Stimulated activated naive B cell treated with anti-CD40 and anti-IgM and Interleukin-4, amounts not matched to agents 10 μg/mL and 1 μg/mL and 100 μg/mL, for 72 hours (primary cell): ENCODE results near the gene LIN7A.

Source experiments
- ATAC-seq, 2 donors: fragments of 150-1000 bp; cut with Tn5 transposase; replicated peaks; 2 replicates each; pipeline ENCODE4 v1.10.0; 2021; ENCODE audit warnings: moderate library complexity in 1 of 2
- DNase-seq: peaks from one replicate; pipeline ENCODE4 v3.0.0; 2021
- H3K27ac Mint-ChIP-seq: one replicate; pipeline ENCODE4 v1.8.0; 2022; ENCODE audit warnings: mild to moderate bottlenecking, mixed read lengths
- H3K27me3 Mint-ChIP-seq, 2 donors: one replicate each; pipeline ENCODE4 v1.8.0; 2022; ENCODE audit warnings: mixed read lengths in 2 of 2
- H3K36me3 Mint-ChIP-seq, 2 donors: one replicate each; pipeline ENCODE4 v1.8.0; 2022; ENCODE audit warnings: mixed read lengths in 2 of 2, mild to moderate bottlenecking in 1 of 2
- H3K4me1 Mint-ChIP-seq, 2 donors: one replicate each; pipeline ENCODE4 v1.8.0; 2022; ENCODE audit warnings: mixed read lengths in 2 of 2, mild to moderate bottlenecking in 1 of 2
- H3K4me3 Mint-ChIP-seq, 2 donors: one replicate each; pipeline ENCODE4 v1.8.0; 2022; ENCODE audit warnings: mild to moderate bottlenecking in 2 of 2, mixed read lengths in 2 of 2, moderate library complexity in 1 of 2
- H3K9me3 Mint-ChIP-seq, 2 donors: one replicate each; pipeline ENCODE4 v1.8.0; 2022; ENCODE audit warnings: mixed read lengths in 2 of 2, mild to moderate bottlenecking in 1 of 2

The LIN7A gene

GRCh38 chr12:80939231-80939950 is 1.7 kb upstream of the LIN7A start:
- H3K27ac Mint-ChIP-seq = no peak overlapping the region
- ATAC-seq = no peak
- peaks cover 21 to 29% of the 10 kb centered on the region in 2 donors for H3K27me3 Mint-ChIP-seq
- peaks cover 0 to 2% of the 10 kb centered on the region in 2 donors for H3K9me3 Mint-ChIP-seq
- no peak overlapping the region for H3K4me3 Mint-ChIP-seq
- H3K36me3 Mint-ChIP-seq = peaks cover 0 to 2% of the 10 kb centered on the region in 2 donors
- H3K4me1 Mint-ChIP-seq = peaks cover 3 to 8% of the 10 kb centered on the region in 2 donors
- DNase-seq = no peak

- Mint-ChIP-seq H3K9me3 (peaks cover 0 to 2% of the 10 kb centered on the region in 2 donors), H3K36me3 (peaks cover 0 to 2% of the 10 kb centered on the region in 2 donors), H3K4me3 (no peak overlapping the region), H3K4me1 (peaks cover 3 to 8% of the 10 kb centered on the region in 2 donors), H3K27me3 (peaks cover 21 to 33% of the 10 kb centered on the region in 2 donors), H3K27ac (no peak overlapping the region)
- DNase-seq (no peak), ATAC-seq (no peak)
Observed at GRCh38 chr12:80938397-80938796, 663 bp upstream of the LIN7A start.

GRCh38 chr12:80936642-80937390 is 918 bp downstream of the LIN7A start:
- peaks cover 21 to 34% of the 10 kb centered on the region in 2 donors for H3K27me3 Mint-ChIP-seq
- H3K4me3 Mint-ChIP-seq = peak overlapping the region; percentile 21 to 28
- peak overlapping the region; percentile 20 for H3K27ac Mint-ChIP-seq
- ATAC-seq = peak in 1 of 2 donors; percentile 42
- H3K9me3 Mint-ChIP-seq = peaks cover 0 to 2% of the 10 kb centered on the region in 2 donors
- H3K4me1 Mint-ChIP-seq = peaks cover 3 to 8% of the 10 kb centered on the region in 2 donors
- no peak for DNase-seq
- H3K36me3 Mint-ChIP-seq = peaks cover 0 to 2% of the 10 kb centered on the region in 2 donors

GRCh38 chr12:80936353-80936641 is 1.4 kb downstream of the LIN7A start:
- H3K4me1 Mint-ChIP-seq = peaks cover 3 to 8% of the 10 kb centered on the region in 2 donors

GRCh38 chr12:80935111-80935510 is 2.6 kb downstream of the LIN7A start:
- ATAC-seq (no peak), DNase-seq (no peak)
- Mint-ChIP-seq H3K9me3 (peaks cover 0 to 2% of the 10 kb centered on the region in 2 donors), H3K27ac (no peak overlapping the region), H3K4me1 (peaks cover 3 to 8% of the 10 kb centered on the region in 2 donors), H3K4me3 (no peak overlapping the region), H3K36me3 (peaks cover 0 to 2% of the 10 kb centered on the region in 2 donors), H3K27me3 (peaks cover 21 to 34% of the 10 kb centered on the region in 2 donors)

More at GRCh38 chr12:80936353-80936641, 1.4 kb downstream of the LIN7A start:
- peak overlapping the region; percentile 21 to 28 for H3K4me3 Mint-ChIP-seq
- H3K36me3 Mint-ChIP-seq = peaks cover 0 to 2% of the 10 kb centered on the region in 2 donors
- no peak for DNase-seq
- peak overlapping the region; percentile 20 for H3K27ac Mint-ChIP-seq
- ATAC-seq = peak in 1 of 2 donors; percentile 5
- peaks cover 21 to 34% of the 10 kb centered on the region in 2 donors for H3K27me3 Mint-ChIP-seq
- peaks cover 0 to 2% of the 10 kb centered on the region in 2 donors for H3K9me3 Mint-ChIP-seq

GRCh38 chr12:80925983-80926382 is 11.8 kb downstream of the LIN7A start:
- Mint-ChIP-seq H3K27ac (no peak overlapping the region), H3K4me1 (no peaks in the 10 kb centered on the region), H3K36me3 (no peaks in the 10 kb centered on the region), H3K9me3 (no peaks in the 10 kb centered on the region), H3K27me3 (no peaks in the 10 kb centered on the region), H3K4me3 (no peak overlapping the region)
- no peak for ATAC-seq
- DNase-seq = no peak

- Mint-ChIP-seq H3K4me1 (no peaks in the 10 kb centered on the region), H3K27ac (no peak overlapping the region), H3K36me3 (no peaks in the 10 kb centered on the region), H3K27me3 (no peaks in the 10 kb centered on the region), H3K9me3 (no peaks in the 10 kb centered on the region), H3K4me3 (no peak overlapping the region)
- ATAC-seq (no peak), DNase-seq (no peak)
Observed at GRCh38 chr12:80925237-80925636, 12.5 kb downstream of the LIN7A start.

- no peak for DNase-seq
- no peaks in the 10 kb centered on the region for H3K4me1 Mint-ChIP-seq
- ATAC-seq = no peak
- no peak overlapping the region for H3K27ac Mint-ChIP-seq
- no peak overlapping the region for H3K4me3 Mint-ChIP-seq
- no peaks in the 10 kb centered on the region for H3K27me3 Mint-ChIP-seq
- no peaks in the 10 kb centered on the region for H3K36me3 Mint-ChIP-seq
- no peaks in the 10 kb centered on the region for H3K9me3 Mint-ChIP-seq
Observed at GRCh38 chr12:80924437-80924836, 13.3 kb downstream of the LIN7A start.

GRCh38 chr12:80920006-80920405 is 17.7 kb downstream of the LIN7A start:
- no peak for ATAC-seq
- no peaks in the 10 kb centered on the region for H3K27me3 Mint-ChIP-seq
- no peaks in the 10 kb centered on the region for H3K36me3 Mint-ChIP-seq
- H3K27ac Mint-ChIP-seq = no peak overlapping the region
- H3K4me3 Mint-ChIP-seq = no peak overlapping the region
- no peaks in the 10 kb centered on the region for H3K4me1 Mint-ChIP-seq
- DNase-seq = no peak
- peaks cover 0 to 4% of the 10 kb centered on the region in 2 donors for H3K9me3 Mint-ChIP-seq

- no peaks in the 10 kb centered on the region for H3K27me3 Mint-ChIP-seq
- no peaks in the 10 kb centered on the region for H3K4me1 Mint-ChIP-seq
- peaks cover 3 to 6% of the 10 kb centered on the region in 2 donors for H3K9me3 Mint-ChIP-seq
Observed at GRCh38 chr12:80917651-80918050, 20.1 kb downstream of the LIN7A start.

GRCh38 chr12:80912901-80913770 is 24.6 kb downstream of the LIN7A start:
- Mint-ChIP-seq H3K27me3 (no peaks in the 10 kb centered on the region), H3K36me3 (no peaks in the 10 kb centered on the region)
- ATAC-seq = no peak

More at GRCh38 chr12:80917651-80918050, 20.1 kb downstream of the LIN7A start:
- H3K36me3 Mint-ChIP-seq = no peaks in the 10 kb centered on the region
- no peak overlapping the region for H3K4me3 Mint-ChIP-seq
- DNase-seq = no peak
- no peak for ATAC-seq
- H3K27ac Mint-ChIP-seq = no peak overlapping the region

GRCh38 chr12:80909370-80909769 is 28.4 kb downstream of the LIN7A start:
- Mint-ChIP-seq H3K27me3 (no peaks in the 10 kb centered on the region), H3K4me3 (no peak overlapping the region), H3K9me3 (peaks cover 3 to 4% of the 10 kb centered on the region in 2 donors), H3K36me3 (no peaks in the 10 kb centered on the region), H3K27ac (no peak overlapping the region), H3K4me1 (no peaks in the 10 kb centered on the region)
- ATAC-seq (no peak), DNase-seq (no peak)

More at GRCh38 chr12:80912901-80913770, 24.6 kb downstream of the LIN7A start:
- H3K4me1 Mint-ChIP-seq = no peaks in the 10 kb centered on the region
- no peak overlapping the region for H3K4me3 Mint-ChIP-seq
- no peak for DNase-seq
- H3K27ac Mint-ChIP-seq = no peak overlapping the region
- H3K9me3 Mint-ChIP-seq = peaks cover 3% of the 10 kb centered on the region in 2 donors

- no peaks in the 10 kb centered on the region for H3K4me1 Mint-ChIP-seq
- no peaks in the 10 kb centered on the region for H3K36me3 Mint-ChIP-seq
Observed at GRCh38 chr12:80902711-80903110, 35.0 kb downstream of the LIN7A start.

GRCh38 chr12:80901661-80902060 is 36.1 kb downstream of the LIN7A start:
- DNase-seq = no peak
- no peaks in the 10 kb centered on the region for H3K36me3 Mint-ChIP-seq
- no peak overlapping the region for H3K4me3 Mint-ChIP-seq
- no peak for ATAC-seq
- no peaks in the 10 kb centered on the region for H3K27me3 Mint-ChIP-seq
- no peak overlapping the region for H3K27ac Mint-ChIP-seq
- H3K9me3 Mint-ChIP-seq = peaks cover 10 to 13% of the 10 kb centered on the region in 2 donors
- no peaks in the 10 kb centered on the region for H3K4me1 Mint-ChIP-seq

More at GRCh38 chr12:80902711-80903110, 35.0 kb downstream of the LIN7A start:
- no peak for ATAC-seq
- no peak overlapping the region for H3K4me3 Mint-ChIP-seq
- no peak overlapping the region for H3K27ac Mint-ChIP-seq
- no peak for DNase-seq
- H3K27me3 Mint-ChIP-seq = no peaks in the 10 kb centered on the region
- H3K9me3 Mint-ChIP-seq = peaks cover 10 to 13% of the 10 kb centered on the region in 2 donors
